ENCODE measurements around the gene TSPAN18. TPM values are rescaled to one million over a fixed set of nuclear protein-coding genes. Genes with fewer than 3 reads are reported as not detected.

The TSPAN18 gene
- total and polyA plus RNA-seq, 10 of the 15 experiments (the other 5 are each of a cell fraction or from before 2014, with no cell fraction given), result 0.02 to 0.77 (median 0.13) TPM; not detected in 1

DNA sequence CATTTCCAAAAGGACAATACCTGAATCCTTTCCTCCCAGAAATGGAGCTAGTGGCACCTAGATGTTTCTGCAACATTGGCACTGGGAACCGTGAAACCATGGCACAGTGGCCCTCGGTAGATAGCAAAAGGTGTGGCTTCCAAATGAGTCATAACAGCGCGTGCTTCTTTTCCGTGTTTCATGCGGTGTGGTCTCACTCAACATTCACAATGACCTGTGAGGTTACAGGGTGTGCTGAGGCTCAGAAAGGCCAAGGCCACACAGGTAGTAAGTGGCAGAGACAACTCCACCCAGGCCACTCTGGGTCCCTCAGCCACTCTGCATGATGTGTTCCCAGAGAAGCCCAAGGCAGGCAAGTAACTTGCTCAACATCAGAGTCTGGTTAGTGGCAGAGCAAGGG lies 156.5 kb downstream of the TSPAN18 start (continued):
- TF ChIP-seq, protein P1, sequence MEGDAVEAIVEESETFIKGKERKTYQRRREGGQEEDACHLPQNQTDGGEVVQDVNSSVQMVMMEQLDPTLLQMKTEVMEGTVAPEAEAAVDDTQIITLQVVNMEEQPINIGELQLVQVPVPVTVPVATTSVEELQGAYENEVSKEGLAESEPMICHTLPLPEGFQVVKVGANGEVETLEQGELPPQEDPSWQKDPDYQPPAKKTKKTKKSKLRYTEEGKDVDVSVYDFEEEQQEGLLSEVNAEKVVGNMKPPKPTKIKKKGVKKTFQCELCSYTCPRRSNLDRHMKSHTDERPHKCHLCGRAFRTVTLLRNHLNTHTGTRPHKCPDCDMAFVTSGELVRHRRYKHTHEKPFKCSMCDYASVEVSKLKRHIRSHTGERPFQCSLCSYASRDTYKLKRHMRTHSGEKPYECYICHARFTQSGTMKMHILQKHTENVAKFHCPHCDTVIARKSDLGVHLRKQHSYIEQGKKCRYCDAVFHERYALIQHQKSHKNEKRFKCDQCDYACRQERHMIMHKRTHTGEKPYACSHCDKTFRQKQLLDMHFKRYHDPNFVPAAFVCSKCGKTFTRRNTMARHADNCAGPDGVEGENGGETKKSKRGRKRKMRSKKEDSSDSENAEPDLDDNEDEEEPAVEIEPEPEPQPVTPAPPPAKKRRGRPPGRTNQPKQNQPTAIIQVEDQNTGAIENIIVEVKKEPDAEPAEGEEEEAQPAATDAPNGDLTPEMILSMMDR (IDR thresholded peaks at IDR 0.05 in 2 of 3, conservative IDR thresholded peaks at IDR 0.05 in 1 of 3; ENCODE audit: control insufficient read depth in 2 of 3, extremely low read depth in 1 of 3, insufficient read depth in 1 of 3, low read depth in 3 of 3, low read length in 3 of 3), result no peak
- TF ChIP-seq RUNX3 (IDR thresholded peaks at IDR 0.05; ENCODE audit: low read length), result 0 out of 2 replicates have a peak, but pooled peaks have one; percentile 22
- no peak for TF ChIP-seq CHD1 (IDR thresholded peaks at IDR 0.05; ENCODE audit: low read depth, low read length)
- peak in 1 of 2 experiments; percentile 22; a peak in 1 of 4 replicates for TF ChIP-seq BHLHE40 (IDR thresholded peaks at IDR 0.05; ENCODE audit: borderline replicate concordance in 1 of 2, low read depth in 2 of 2, low read length in 1 of 2)
- no peak for TF ChIP-seq KLF5 (IDR thresholded peaks at IDR 0.05; ENCODE audit: partially characterized antibody)
- TF ChIP-seq, protein P2, sequence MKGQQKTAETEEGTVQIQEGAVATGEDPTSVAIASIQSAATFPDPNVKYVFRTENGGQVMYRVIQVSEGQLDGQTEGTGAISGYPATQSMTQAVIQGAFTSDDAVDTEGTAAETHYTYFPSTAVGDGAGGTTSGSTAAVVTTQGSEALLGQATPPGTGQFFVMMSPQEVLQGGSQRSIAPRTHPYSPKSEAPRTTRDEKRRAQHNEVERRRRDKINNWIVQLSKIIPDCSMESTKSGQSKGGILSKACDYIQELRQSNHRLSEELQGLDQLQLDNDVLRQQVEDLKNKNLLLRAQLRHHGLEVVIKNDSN (IDR thresholded peaks at IDR 0.05; ENCODE audit: borderline replicate concordance, extremely low read length, insufficient read depth, low read depth, low read length), result no peak
- TF ChIP-seq, protein P3, sequence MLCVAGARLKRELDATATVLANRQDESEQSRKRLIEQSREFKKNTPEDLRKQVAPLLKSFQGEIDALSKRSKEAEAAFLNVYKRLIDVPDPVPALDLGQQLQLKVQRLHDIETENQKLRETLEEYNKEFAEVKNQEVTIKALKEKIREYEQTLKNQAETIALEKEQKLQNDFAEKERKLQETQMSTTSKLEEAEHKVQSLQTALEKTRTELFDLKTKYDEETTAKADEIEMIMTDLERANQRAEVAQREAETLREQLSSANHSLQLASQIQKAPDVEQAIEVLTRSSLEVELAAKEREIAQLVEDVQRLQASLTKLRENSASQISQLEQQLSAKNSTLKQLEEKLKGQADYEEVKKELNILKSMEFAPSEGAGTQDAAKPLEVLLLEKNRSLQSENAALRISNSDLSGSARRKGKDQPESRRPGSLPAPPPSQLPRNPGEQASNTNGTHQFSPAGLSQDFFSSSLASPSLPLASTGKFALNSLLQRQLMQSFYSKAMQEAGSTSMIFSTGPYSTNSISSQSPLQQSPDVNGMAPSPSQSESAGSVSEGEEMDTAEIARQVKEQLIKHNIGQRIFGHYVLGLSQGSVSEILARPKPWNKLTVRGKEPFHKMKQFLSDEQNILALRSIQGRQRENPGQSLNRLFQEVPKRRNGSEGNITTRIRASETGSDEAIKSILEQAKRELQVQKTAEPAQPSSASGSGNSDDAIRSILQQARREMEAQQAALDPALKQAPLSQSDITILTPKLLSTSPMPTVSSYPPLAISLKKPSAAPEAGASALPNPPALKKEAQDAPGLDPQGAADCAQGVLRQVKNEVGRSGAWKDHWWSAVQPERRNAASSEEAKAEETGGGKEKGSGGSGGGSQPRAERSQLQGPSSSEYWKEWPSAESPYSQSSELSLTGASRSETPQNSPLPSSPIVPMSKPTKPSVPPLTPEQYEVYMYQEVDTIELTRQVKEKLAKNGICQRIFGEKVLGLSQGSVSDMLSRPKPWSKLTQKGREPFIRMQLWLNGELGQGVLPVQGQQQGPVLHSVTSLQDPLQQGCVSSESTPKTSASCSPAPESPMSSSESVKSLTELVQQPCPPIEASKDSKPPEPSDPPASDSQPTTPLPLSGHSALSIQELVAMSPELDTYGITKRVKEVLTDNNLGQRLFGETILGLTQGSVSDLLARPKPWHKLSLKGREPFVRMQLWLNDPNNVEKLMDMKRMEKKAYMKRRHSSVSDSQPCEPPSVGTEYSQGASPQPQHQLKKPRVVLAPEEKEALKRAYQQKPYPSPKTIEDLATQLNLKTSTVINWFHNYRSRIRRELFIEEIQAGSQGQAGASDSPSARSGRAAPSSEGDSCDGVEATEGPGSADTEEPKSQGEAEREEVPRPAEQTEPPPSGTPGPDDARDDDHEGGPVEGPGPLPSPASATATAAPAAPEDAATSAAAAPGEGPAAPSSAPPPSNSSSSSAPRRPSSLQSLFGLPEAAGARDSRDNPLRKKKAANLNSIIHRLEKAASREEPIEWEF (IDR thresholded peaks at IDR 0.05; ENCODE audit: insufficient replicate concordance, low read depth, low read length), result no peak
- no peak for TF ChIP-seq BRCA1 (IDR thresholded peaks at IDR 0.05; ENCODE audit: low read depth, low read length)
